ENCODE data around the gene ADAMTS13.

- no peak for TF ChIP-seq POLR2A (IDR thresholded peaks at IDR 0.05)
- TF ChIP-seq, protein P1, sequence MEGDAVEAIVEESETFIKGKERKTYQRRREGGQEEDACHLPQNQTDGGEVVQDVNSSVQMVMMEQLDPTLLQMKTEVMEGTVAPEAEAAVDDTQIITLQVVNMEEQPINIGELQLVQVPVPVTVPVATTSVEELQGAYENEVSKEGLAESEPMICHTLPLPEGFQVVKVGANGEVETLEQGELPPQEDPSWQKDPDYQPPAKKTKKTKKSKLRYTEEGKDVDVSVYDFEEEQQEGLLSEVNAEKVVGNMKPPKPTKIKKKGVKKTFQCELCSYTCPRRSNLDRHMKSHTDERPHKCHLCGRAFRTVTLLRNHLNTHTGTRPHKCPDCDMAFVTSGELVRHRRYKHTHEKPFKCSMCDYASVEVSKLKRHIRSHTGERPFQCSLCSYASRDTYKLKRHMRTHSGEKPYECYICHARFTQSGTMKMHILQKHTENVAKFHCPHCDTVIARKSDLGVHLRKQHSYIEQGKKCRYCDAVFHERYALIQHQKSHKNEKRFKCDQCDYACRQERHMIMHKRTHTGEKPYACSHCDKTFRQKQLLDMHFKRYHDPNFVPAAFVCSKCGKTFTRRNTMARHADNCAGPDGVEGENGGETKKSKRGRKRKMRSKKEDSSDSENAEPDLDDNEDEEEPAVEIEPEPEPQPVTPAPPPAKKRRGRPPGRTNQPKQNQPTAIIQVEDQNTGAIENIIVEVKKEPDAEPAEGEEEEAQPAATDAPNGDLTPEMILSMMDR (IDR thresholded peaks at IDR 0.05), result no peak
Measured at GRCh38 chr9:133505186-133505830, 83.1 kb downstream of the ADAMTS13 start.

All from heart left ventricle (tissue), 13 donors.